ENCODE data around the gene GPR83. TPM values are rescaled to one million over a fixed set of nuclear protein-coding genes. Genes with fewer than 3 reads are reported as not detected.

Gene GPR83
- total and polyA plus RNA-seq, 2 donors from 2014 or later = 0.28 TPM; not detected in 1

GRCh38 chr11:94330789-94331188, 70.4 kb downstream of the GPR83 start:
- H3K9me3 ChIP-seq (ENCODE audit: control insufficient read depth in 2 of 3, insufficient read depth in 1 of 3, low read length in 3 of 3) = no peaks in the 10 kb centered on the region
- TF ChIP-seq CTCF (IDR thresholded peaks at IDR 0.05; ENCODE audit: borderline replicate concordance, extremely low read depth, insufficient read depth) = no peak
- H3K9ac ChIP-seq (ENCODE audit: low read length in 3 of 3) = no peak overlapping the region
- H3K36me3 ChIP-seq (ENCODE audit: control insufficient read depth in 2 of 3, insufficient read depth in 3 of 3, low read length in 3 of 3) = no peaks in the 10 kb centered on the region
- H3K27me3 ChIP-seq (ENCODE audit: control insufficient read depth, insufficient read depth, low read length) = no peaks in the 10 kb centered on the region
- H3K27ac ChIP-seq (ENCODE audit: low read depth in 2 of 2, low read length in 2 of 2) = peak overlapping the region in 1 of 2 donors; percentile 53
- H3K4me3 ChIP-seq (ENCODE audit: low read length in 3 of 3) = no peak overlapping the region
- no peak for DNase-seq
- no peak for FAIRE-seq
- H3K4me1 ChIP-seq (ENCODE audit: control insufficient read depth in 2 of 3, insufficient read depth in 2 of 3, low read depth in 1 of 3, low read length in 3 of 3) = no peaks in the 10 kb centered on the region
- intact Hi-C loops (cut with DNase I) = no loop called here

- H3K36me3 ChIP-seq (ENCODE audit: control insufficient read depth in 2 of 3, insufficient read depth in 3 of 3, low read length in 3 of 3) = no peaks in the 10 kb centered on the region
- intact Hi-C loops (cut with DNase I) = no loop called here
- FAIRE-seq (no peak), DNase-seq (no peak)
- TF ChIP-seq CTCF (IDR thresholded peaks at IDR 0.05; ENCODE audit: borderline replicate concordance, extremely low read depth, insufficient read depth) = no peak
- no peaks in the 10 kb centered on the region for H3K4me1 ChIP-seq (ENCODE audit: control insufficient read depth in 2 of 3, insufficient read depth in 2 of 3, low read depth in 1 of 3, low read length in 3 of 3)
- H3K27me3 ChIP-seq (ENCODE audit: control insufficient read depth, insufficient read depth, low read length) = no peaks in the 10 kb centered on the region
- H3K9me3 ChIP-seq (ENCODE audit: control insufficient read depth in 2 of 3, insufficient read depth in 1 of 3, low read length in 3 of 3) = no peaks in the 10 kb centered on the region
- H3K4me3 ChIP-seq (ENCODE audit: low read length in 3 of 3) = no peak overlapping the region
- no peak overlapping the region for H3K9ac ChIP-seq (ENCODE audit: low read length in 3 of 3)
- no peak overlapping the region for H3K27ac ChIP-seq (ENCODE audit: low read depth in 2 of 2, low read length in 2 of 2)
Observed at GRCh38 chr11:94329501-94329900, 71.7 kb downstream of the GPR83 start.

- DNase-seq (no peak), FAIRE-seq (no peak)
- Histone ChIP-seq H3K9ac (ENCODE audit: low read length in 3 of 3) (no peak overlapping the region), H3K4me1 (ENCODE audit: control insufficient read depth in 2 of 3, insufficient read depth in 2 of 3, low read depth in 1 of 3, low read length in 3 of 3) (no peaks in the 10 kb centered on the region), H3K27me3 (ENCODE audit: control insufficient read depth, insufficient read depth, low read length) (no peaks in the 10 kb centered on the region), H3K27ac (ENCODE audit: low read depth in 2 of 2, low read length in 2 of 2) (no peak overlapping the region), H3K9me3 (ENCODE audit: control insufficient read depth in 2 of 3, insufficient read depth in 1 of 3, low read length in 3 of 3) (no peaks in the 10 kb centered on the region), H3K4me3 (ENCODE audit: low read length in 3 of 3) (no peak overlapping the region), H3K36me3 (ENCODE audit: control insufficient read depth in 2 of 3, insufficient read depth in 3 of 3, low read length in 3 of 3) (no peaks in the 10 kb centered on the region)
- intact Hi-C loops (cut with DNase I) = no loop called here
- TF ChIP-seq CTCF (IDR thresholded peaks at IDR 0.05; ENCODE audit: borderline replicate concordance, extremely low read depth, insufficient read depth) = no peak
Observed at GRCh38 chr11:94328587-94329080, 72.6 kb downstream of the GPR83 start.

Other genes with a start within 250 kb of the GPR83 start
- gene IZUMO1R, start 96.8 kb downstream of the GPR83 start, total RNA-seq = not detected
- gene IZUMO1R, start 96.8 kb downstream of the GPR83 start, polyA plus RNA-seq (ENCODE audit: insufficient read depth, low read depth, low replicate concordance) = not detected
- gene MRE11, start 92.4 kb upstream of the GPR83 start, total RNA-seq = 16.6 TPM
- 3.5 TPM for gene MRE11, start 92.4 kb upstream of the GPR83 start, polyA plus RNA-seq (ENCODE audit: insufficient read depth, low read depth, low replicate concordance)
- 17.1 TPM for gene ANKRD49, start 92.6 kb upstream of the GPR83 start, total RNA-seq
- gene ANKRD49, start 92.6 kb upstream of the GPR83 start, polyA plus RNA-seq (ENCODE audit: insufficient read depth, low read depth, low replicate concordance) = 12.7 TPM
- not detected for gene C11orf97, start 111.0 kb upstream of the GPR83 start, total RNA-seq
- 1.5 TPM for gene C11orf97, start 111.0 kb upstream of the GPR83 start, polyA plus RNA-seq (ENCODE audit: insufficient read depth, low read depth, low replicate concordance)
- 9.5 TPM for gene FUT4, start 142.5 kb upstream of the GPR83 start, total RNA-seq
- 1.2 TPM for gene FUT4, start 142.5 kb upstream of the GPR83 start, polyA plus RNA-seq (ENCODE audit: insufficient read depth, low read depth, low replicate concordance)
- gene PIWIL4, start 165.9 kb upstream of the GPR83 start, total RNA-seq = 6.0 TPM
- gene PIWIL4, start 165.9 kb upstream of the GPR83 start, polyA plus RNA-seq (ENCODE audit: insufficient read depth, low read depth, low replicate concordance) = 2.6 TPM